ENCODE results near the gene ZFYVE28.

- TF ChIP-seq POLR2AphosphoS5 (IDR thresholded peaks at IDR 0.05; ENCODE audit: low read depth, low read length) (no peak), REST (IDR thresholded peaks at IDR 0.05; ENCODE audit: low read depth) (no peak), ZNF274 (IDR thresholded peaks at IDR 0.05; ENCODE audit: low read depth, low read length) (no peak), RAD21 (IDR thresholded peaks at IDR 0.05; ENCODE audit: low read depth) (no peak), POLR2A (IDR thresholded peaks at IDR 0.05; ENCODE audit: borderline replicate concordance, extremely low read depth, insufficient read depth, insufficient read length) (no peak), ZFX (IDR thresholded peaks at IDR 0.05) (no peak), EZH2phosphoT487 (IDR thresholded peaks at IDR 0.05; ENCODE audit: borderline replicate concordance) (no peak), SRF (IDR thresholded peaks at IDR 0.05; ENCODE audit: low read depth) (no peak)
- TF ChIP-seq, protein P1, sequence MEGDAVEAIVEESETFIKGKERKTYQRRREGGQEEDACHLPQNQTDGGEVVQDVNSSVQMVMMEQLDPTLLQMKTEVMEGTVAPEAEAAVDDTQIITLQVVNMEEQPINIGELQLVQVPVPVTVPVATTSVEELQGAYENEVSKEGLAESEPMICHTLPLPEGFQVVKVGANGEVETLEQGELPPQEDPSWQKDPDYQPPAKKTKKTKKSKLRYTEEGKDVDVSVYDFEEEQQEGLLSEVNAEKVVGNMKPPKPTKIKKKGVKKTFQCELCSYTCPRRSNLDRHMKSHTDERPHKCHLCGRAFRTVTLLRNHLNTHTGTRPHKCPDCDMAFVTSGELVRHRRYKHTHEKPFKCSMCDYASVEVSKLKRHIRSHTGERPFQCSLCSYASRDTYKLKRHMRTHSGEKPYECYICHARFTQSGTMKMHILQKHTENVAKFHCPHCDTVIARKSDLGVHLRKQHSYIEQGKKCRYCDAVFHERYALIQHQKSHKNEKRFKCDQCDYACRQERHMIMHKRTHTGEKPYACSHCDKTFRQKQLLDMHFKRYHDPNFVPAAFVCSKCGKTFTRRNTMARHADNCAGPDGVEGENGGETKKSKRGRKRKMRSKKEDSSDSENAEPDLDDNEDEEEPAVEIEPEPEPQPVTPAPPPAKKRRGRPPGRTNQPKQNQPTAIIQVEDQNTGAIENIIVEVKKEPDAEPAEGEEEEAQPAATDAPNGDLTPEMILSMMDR (IDR thresholded peaks at IDR 0.05 in 2 of 3, conservative IDR thresholded peaks at IDR 0.05 in 1 of 3; ENCODE audit: borderline replicate concordance in 1 of 3, insufficient read depth in 1 of 3, low read depth in 2 of 3, low read length in 2 of 3): no peak
- TF ChIP-seq, protein P2, sequence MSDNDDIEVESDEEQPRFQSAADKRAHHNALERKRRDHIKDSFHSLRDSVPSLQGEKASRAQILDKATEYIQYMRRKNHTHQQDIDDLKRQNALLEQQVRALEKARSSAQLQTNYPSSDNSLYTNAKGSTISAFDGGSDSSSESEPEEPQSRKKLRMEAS (IDR thresholded peaks at IDR 0.05): no peak
Observed at GRCh38 chr4:2423066-2423465, 4.6 kb upstream of the ZFYVE28 start.

Data from HCT116 (cell line).